DND-41 (cell line): ENCODE data around the gene C2CD2L.
A peak's percentile ranks its signal among the peaks of the same experiment; 100 is the strongest.
"Not testable (repeated sequence)": the region's sequence is repeated elsewhere in the genome, so short reads cannot be mapped to it uniquely, and the experiment has no call there.

ENCODE experiments used
- ATAC-seq: fragments of 200-7000 bp; cut with Tn5 transposase; 3 replicates; pipeline ENCODE4 v1.9.1; 2021; ENCODE audit warnings: low read depth; ENCODE audit not compliant: insufficient read depth
- DNase-seq: peaks from one replicate; pipeline ENCODE4 v3.0.0-alpha.2; 2020
- H2AFZ ChIP-seq: 2 replicates; pipeline ENCODE4 v1.6.0; 2012; ENCODE audit warnings: low read depth, low read length
- H3K27ac ChIP-seq: 2 replicates; pipeline ENCODE4 v1.5.1; 2012; ENCODE audit warnings: low read length, inconsistent platforms
- H3K27me3 ChIP-seq: fragments of 200-600 bp; sonication (generic); 2 replicates; pipeline ENCODE4 v1.6.0; 2012; ENCODE audit warnings: low read length, mild to moderate bottlenecking, inconsistent platforms; ENCODE audit not compliant: insufficient read depth, poor library complexity
- H3K36me3 ChIP-seq: 2 replicates; pipeline ENCODE4 v1.5.1; 2012; ENCODE audit warnings: low read length, inconsistent platforms; ENCODE audit not compliant: insufficient read depth
- H3K4me1 ChIP-seq: 2 replicates; pipeline ENCODE4 v1.5.1; 2012; ENCODE audit warnings: mild to moderate bottlenecking, low read length; ENCODE audit not compliant: insufficient read depth
- H3K4me2 ChIP-seq: 2 replicates; pipeline ENCODE4 v1.6.0; 2012; ENCODE audit warnings: mild to moderate bottlenecking, moderate library complexity, low read length, inconsistent platforms; ENCODE audit not compliant: insufficient read depth
- H3K4me3 ChIP-seq, 2 experiments: fragments of 200-600 bp in 1 of 2; shearing (Covaris generic) in 1 of 2; 2 replicates each; pipeline ENCODE4 v1.5.1; 2012 to 2016; ENCODE audit warnings: inconsistent platforms in 2 of 2, low read length in 2 of 2, mild to moderate bottlenecking in 2 of 2, low read depth in 1 of 2, moderate library complexity in 1 of 2
- H3K79me2 ChIP-seq: 2 replicates; pipeline ENCODE4 v1.6.0; 2012; ENCODE audit warnings: low read length, inconsistent platforms; ENCODE audit not compliant: insufficient read depth
- H3K9ac ChIP-seq: 2 replicates; pipeline ENCODE4 v1.6.0; 2012; ENCODE audit warnings: low read depth, mild to moderate bottlenecking, inconsistent platforms, low read length, moderate library complexity
- H3K9me3 ChIP-seq: 2 replicates; pipeline ENCODE4 v1.5.1; 2012; ENCODE audit warnings: low read length, moderate library complexity, mild to moderate bottlenecking, inconsistent platforms; ENCODE audit not compliant: insufficient read depth, severe bottlenecking
- H4K20me1 ChIP-seq: 2 replicates; pipeline ENCODE4 v1.6.0; 2012; ENCODE audit warnings: low read length; ENCODE audit not compliant: insufficient read depth
- EZH2 ChIP-seq: IDR thresholded peaks from 3 replicates; pipeline ENCODE4 v1.6.1; 2012; ENCODE audit warnings: borderline replicate concordance, low read depth, mild to moderate bottlenecking, moderate library complexity, low read length, inconsistent platforms; ENCODE audit not compliant: severe bottlenecking
- TF ChIP-seq, protein P1 (sequence below): IDR thresholded peaks from 2 replicates; pipeline ENCODE4 v1.5.1; 2012; ENCODE audit warnings: borderline replicate concordance, low read length, moderate library complexity, mild to moderate bottlenecking; ENCODE audit not compliant: poor library complexity, severe bottlenecking; ENCODE audit errors: extremely low read depth

C2CD2L gene

GRCh38 chr11:119100994-119101758 lies 6.0 kb upstream of the C2CD2L start:
- Histone ChIP-seq H3K36me3 (peaks cover 33% of the 10 kb centered on the region), H4K20me1 (no peaks in the 10 kb centered on the region), H3K27me3 (no peaks in the 10 kb centered on the region), H3K27ac (peak overlapping the region; percentile 90), H3K4me2 (peak overlapping the region; percentile 90), H3K9ac (peak overlapping the region; percentile 78), H2AFZ (peak overlapping the region; percentile 83), H3K9me3 (no peaks in the 10 kb centered on the region), H3K4me3 (peak overlapping the region; percentile 71 to 77), H3K4me1 (peaks cover 46% of the 10 kb centered on the region), H3K79me2 (peaks cover 34% of the 10 kb centered on the region)
- DNase-seq (peak; percentile 40), ATAC-seq (peak; percentile 13)
- no peak for TF ChIP-seq EZH2
- TF ChIP-seq, protein P1, sequence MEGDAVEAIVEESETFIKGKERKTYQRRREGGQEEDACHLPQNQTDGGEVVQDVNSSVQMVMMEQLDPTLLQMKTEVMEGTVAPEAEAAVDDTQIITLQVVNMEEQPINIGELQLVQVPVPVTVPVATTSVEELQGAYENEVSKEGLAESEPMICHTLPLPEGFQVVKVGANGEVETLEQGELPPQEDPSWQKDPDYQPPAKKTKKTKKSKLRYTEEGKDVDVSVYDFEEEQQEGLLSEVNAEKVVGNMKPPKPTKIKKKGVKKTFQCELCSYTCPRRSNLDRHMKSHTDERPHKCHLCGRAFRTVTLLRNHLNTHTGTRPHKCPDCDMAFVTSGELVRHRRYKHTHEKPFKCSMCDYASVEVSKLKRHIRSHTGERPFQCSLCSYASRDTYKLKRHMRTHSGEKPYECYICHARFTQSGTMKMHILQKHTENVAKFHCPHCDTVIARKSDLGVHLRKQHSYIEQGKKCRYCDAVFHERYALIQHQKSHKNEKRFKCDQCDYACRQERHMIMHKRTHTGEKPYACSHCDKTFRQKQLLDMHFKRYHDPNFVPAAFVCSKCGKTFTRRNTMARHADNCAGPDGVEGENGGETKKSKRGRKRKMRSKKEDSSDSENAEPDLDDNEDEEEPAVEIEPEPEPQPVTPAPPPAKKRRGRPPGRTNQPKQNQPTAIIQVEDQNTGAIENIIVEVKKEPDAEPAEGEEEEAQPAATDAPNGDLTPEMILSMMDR: peak; percentile 14

DNA sequence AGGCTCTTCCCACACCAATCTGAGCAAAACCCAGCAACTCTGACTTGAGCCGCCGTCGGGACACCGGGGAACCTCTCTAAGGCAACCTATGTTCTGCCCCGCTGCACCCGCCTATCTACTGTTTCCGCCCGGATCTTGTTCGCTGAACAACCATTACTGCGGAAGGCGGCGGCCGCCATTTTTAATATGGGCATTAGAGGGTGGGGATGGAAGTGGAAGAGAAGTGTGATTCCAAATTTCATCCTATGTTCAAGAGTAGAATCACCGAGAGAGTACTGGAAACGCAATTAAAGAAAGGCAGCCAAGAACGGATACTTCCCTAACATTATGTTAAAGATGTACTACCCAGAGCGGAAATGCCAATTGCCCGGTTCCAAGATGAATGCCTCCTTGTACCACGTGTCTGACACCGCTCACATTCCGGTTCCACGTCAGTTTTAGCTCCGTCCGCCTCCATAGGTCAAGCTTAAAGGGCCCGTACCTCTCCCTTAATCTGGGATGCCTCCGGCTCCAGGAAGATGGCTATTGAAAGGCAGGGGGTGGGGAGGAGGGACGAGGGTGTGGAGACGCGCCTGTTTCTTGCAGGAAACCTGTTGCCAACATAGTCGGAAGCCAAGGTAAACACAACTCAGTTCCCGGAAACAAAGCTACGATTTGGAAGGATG lies 5.3 kb upstream of the C2CD2L start, which contains the start of gene DPAGT1:
Gene DPAGT1 (minus strand): TSS at position 95 of the 665 bp plus-strand sequence. CDS start 198 bp downstream, outside the sequence.
- Histone ChIP-seq H3K79me2 (peaks cover 37% of the 10 kb centered on the region), H3K4me1 (peaks cover 46% of the 10 kb centered on the region), H3K4me2 (peak within 1 kb of the TSS; percentile 90), H3K9me3 (no peaks in the 10 kb centered on the region), H3K27ac (peak within 1 kb of the TSS; percentile 90), H3K9ac (peak within 1 kb of the TSS; percentile 78), H2AFZ (peak within 1 kb of the TSS; percentile 83), H3K27me3 (no peaks in the 10 kb centered on the region), H3K36me3 (peaks cover 26% of the 10 kb centered on the region), H4K20me1 (no peaks in the 10 kb centered on the region), H3K4me3 (peak within 1 kb of the TSS; percentile 71 to 77)
- DNase-seq (peak; percentile 90), ATAC-seq (peak; percentile 87)
- TF ChIP-seq, protein P1: no peak
- TF ChIP-seq EZH2: no peak

- ATAC-seq, DNase-seq, H2AFZ ChIP-seq, H4K20me1 ChIP-seq, H3K27me3 ChIP-seq, H3K9me3 ChIP-seq: not testable (repeated sequence)
- Histone ChIP-seq H3K9ac (peak overlapping the region; percentile 78), H3K4me2 (peak overlapping the region; percentile 90), H3K27ac (peak overlapping the region; percentile 90), H3K4me1 (peaks cover 48% of the 10 kb centered on the region), H3K4me3 (peak overlapping the region in 1 of 2 experiments; percentile 77; a peak in 2 of 4 replicates), H3K79me2 (peaks cover 48% of the 10 kb centered on the region), H3K36me3 (peaks cover 13% of the 10 kb centered on the region)
Measured at GRCh38 chr11:119103161-119103664, 3.9 kb upstream of the C2CD2L start.

DNA sequence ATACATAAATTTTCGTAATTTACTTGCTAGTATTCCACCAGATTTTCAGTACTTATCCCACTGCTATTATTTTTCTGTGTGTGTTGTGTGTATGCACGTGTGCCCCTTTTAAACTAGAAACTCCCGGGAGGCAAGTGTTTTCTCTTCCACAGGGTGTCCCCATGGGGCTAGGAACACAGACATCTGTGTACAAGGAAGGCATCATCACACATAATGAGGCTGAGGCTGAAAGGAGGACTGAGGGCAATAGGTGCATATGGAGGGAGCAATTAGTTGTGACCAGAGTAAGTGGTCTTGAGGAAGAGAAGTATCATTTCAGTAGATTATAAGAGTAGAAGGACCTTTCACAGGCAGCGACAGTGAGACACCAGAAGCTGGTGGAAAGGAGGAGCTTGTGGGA lies 3.4 kb upstream of the C2CD2L start:
- H3K27ac ChIP-seq: no peak overlapping the region

More for the DNA sequence above, 3.4 kb upstream of the C2CD2L start:
- Histone ChIP-seq H3K27me3 (no peaks in the 10 kb centered on the region), H3K4me2 (peak overlapping the region; percentile 90; the same call in 1 of the 2 replicates), H3K4me3 (no peak overlapping the region), H3K9ac (no peak overlapping the region), H3K9me3 (no peaks in the 10 kb centered on the region), H3K79me2 (peaks cover 53% of the 10 kb centered on the region), H3K36me3 (peaks cover 7% of the 10 kb centered on the region), H2AFZ (no peak overlapping the region), H3K4me1 (peaks cover 54% of the 10 kb centered on the region), H4K20me1 (peaks cover 9% of the 10 kb centered on the region; the same call in 1 of the 2 replicates)
- TF ChIP-seq, protein P1: peak; percentile 29
- no peak for TF ChIP-seq EZH2
- ATAC-seq (no peak), DNase-seq (no peak)
